H9 (cell line): ENCODE measurements around the gene KDSR. TPM values are rescaled to one million over a fixed set of nuclear protein-coding genes. Genes with fewer than 3 reads are reported as not detected.

ENCODE experiments used
- DNase-seq: peaks from one replicate; pipeline ENCODE4 v3.0.0-alpha.2; 2017
- H2AFZ ChIP-seq: one replicate; pipeline ENCODE4 v1.6.1; 2013; ENCODE audit warnings: mild to moderate bottlenecking, low read length, control low read depth, moderate library complexity
- H2AK5ac ChIP-seq: 2 replicates; pipeline ENCODE4 v1.6.1; 2013; ENCODE audit warnings: low read length, control low read depth, mixed read lengths; ENCODE audit not compliant: insufficient read length
- H2BK120ac ChIP-seq: one replicate; pipeline ENCODE4 v1.6.1; 2013; ENCODE audit warnings: low read depth, mild to moderate bottlenecking, low read length, control low read depth, inconsistent platforms; ENCODE audit not compliant: poor library complexity, severe bottlenecking
- H2BK12ac ChIP-seq: 2 replicates; pipeline ENCODE4 v1.6.1; 2013; ENCODE audit warnings: low read length, control low read depth, mixed read lengths, low read depth; ENCODE audit not compliant: insufficient read length
- H2BK15ac ChIP-seq: 2 replicates; pipeline ENCODE4 v1.6.1; 2013; ENCODE audit warnings: low read depth, low read length, control low read depth
- H2BK20ac ChIP-seq: one replicate; pipeline ENCODE4 v1.6.1; 2013; ENCODE audit warnings: low read depth, mild to moderate bottlenecking, low read length, control low read depth, inconsistent platforms; ENCODE audit not compliant: poor library complexity, severe bottlenecking
- H2BK5ac ChIP-seq: 2 replicates; pipeline ENCODE4 v1.6.1; 2013; ENCODE audit warnings: low read length, control low read depth, mixed read lengths; ENCODE audit not compliant: insufficient read length
- H3K14ac ChIP-seq: 2 replicates; pipeline ENCODE4 v1.6.1; 2013; ENCODE audit warnings: low read length, control low read depth; ENCODE audit not compliant: insufficient read depth
- H3K18ac ChIP-seq: 2 replicates; pipeline ENCODE4 v1.6.1; 2013; ENCODE audit warnings: low read depth, mild to moderate bottlenecking, mixed read lengths, low read length, control low read depth; ENCODE audit not compliant: insufficient read length
- H3K23ac ChIP-seq: 2 replicates; pipeline ENCODE4 v1.6.1; 2013; ENCODE audit warnings: low read length, control low read depth, mixed read lengths, low read depth; ENCODE audit not compliant: insufficient read length
- H3K23me2 ChIP-seq: 2 replicates; pipeline ENCODE4 v1.6.1; 2013; ENCODE audit warnings: low read depth, mild to moderate bottlenecking, mixed read lengths, low read length, control low read depth; ENCODE audit not compliant: insufficient read length, poor library complexity, severe bottlenecking
- H3K27ac ChIP-seq: 2 replicates; pipeline ENCODE4 v1.5.1; 2013; ENCODE audit warnings: low read length, control low read depth, mixed read lengths, low read depth; ENCODE audit not compliant: insufficient read length
- H3K27me3 ChIP-seq: 2 replicates; pipeline ENCODE4 v1.6.1; 2013; ENCODE audit warnings: low read length, control low read depth, inconsistent platforms; ENCODE audit not compliant: insufficient read depth
- H3K4ac ChIP-seq: 2 replicates; pipeline ENCODE4 v1.6.1; 2013; ENCODE audit warnings: low read depth, mild to moderate bottlenecking, control low read depth, inconsistent platforms, low read length, moderate library complexity
- H3K4me1 ChIP-seq: 2 replicates; pipeline ENCODE4 v1.6.1; 2013; ENCODE audit warnings: low read length, control low read depth, inconsistent platforms; ENCODE audit not compliant: insufficient read depth
- H3K4me2 ChIP-seq: 2 replicates; pipeline ENCODE4 v1.6.1; 2013; ENCODE audit warnings: low read length, control low read depth, mixed read lengths; ENCODE audit not compliant: insufficient read length, insufficient read depth
- H3K56ac ChIP-seq: 2 replicates; pipeline ENCODE4 v1.6.1; 2013; ENCODE audit warnings: low read depth, mild to moderate bottlenecking, mixed read lengths, low read length, control low read depth; ENCODE audit not compliant: insufficient read length
- H3K79me1 ChIP-seq: 2 replicates; pipeline ENCODE4 v1.6.1; 2013; ENCODE audit warnings: low read depth, mild to moderate bottlenecking, moderate library complexity, low read length, control low read depth, inconsistent platforms; ENCODE audit not compliant: insufficient read depth, poor library complexity, severe bottlenecking
- H3K79me2 ChIP-seq: 2 replicates; pipeline ENCODE4 v1.6.1; 2013; ENCODE audit warnings: low read length, control low read depth, inconsistent platforms; ENCODE audit not compliant: insufficient read depth
- H3K9ac ChIP-seq: 2 replicates; pipeline ENCODE4 v1.6.1; 2013; ENCODE audit warnings: low read length, control low read depth, mixed read lengths; ENCODE audit not compliant: insufficient read length; ENCODE audit errors: extremely low read depth
- H3K9me3 ChIP-seq: one replicate; pipeline ENCODE4 v1.6.1; 2013; ENCODE audit warnings: low read depth, low read length, inconsistent platforms; ENCODE audit not compliant: control insufficient read depth
- H3T11ph ChIP-seq: one replicate; pipeline ENCODE4 v1.6.1; 2013; ENCODE audit warnings: mild to moderate bottlenecking, low read length, control low read depth, inconsistent platforms
- H4K20me1 ChIP-seq: one replicate; pipeline ENCODE4 v1.6.1; 2013; ENCODE audit not compliant: control insufficient read depth, insufficient read length, insufficient read depth
- H4K5ac ChIP-seq: 2 replicates; pipeline ENCODE4 v1.6.1; 2013; ENCODE audit warnings: low read depth, mild to moderate bottlenecking, mixed read lengths, low read length, control low read depth; ENCODE audit not compliant: insufficient read length
- H4K8ac ChIP-seq: replicated peaks from 2 replicates; pipeline ENCODE4 v1.6.1; 2013; ENCODE audit warnings: low read length, control low read depth, mixed read lengths, low read depth; ENCODE audit not compliant: insufficient read length
- H4K91ac ChIP-seq: 2 replicates; pipeline ENCODE4 v1.6.1; 2013; ENCODE audit warnings: low read depth, mild to moderate bottlenecking, moderate library complexity, mixed read lengths, low read length, control low read depth; ENCODE audit not compliant: insufficient read length
- H3K27ac Mint-ChIP-seq, 3 experiments: 2 replicates in 2 of 3; 3 replicates in 1 of 3; pipeline ENCODE4 v1.8.0; 2020 to 2021; ENCODE audit warnings: mixed read lengths in 3 of 3, mild to moderate bottlenecking in 1 of 3, moderate library complexity in 1 of 3
- H3K27me3 Mint-ChIP-seq: 2 replicates; pipeline ENCODE4 v1.8.0; 2021; ENCODE audit warnings: low read depth, mild to moderate bottlenecking, moderate library complexity, mixed read lengths
- H3K36me3 Mint-ChIP-seq, 3 experiments: 2 replicates in 2 of 3; 3 replicates in 1 of 3; pipeline ENCODE4 v1.8.0; 2020 to 2021; ENCODE audit warnings: low read depth in 3 of 3, mixed read lengths in 3 of 3; ENCODE audit not compliant: insufficient read depth in 1 of 3
- H3K4me1 Mint-ChIP-seq, 2 experiments: 2 replicates each; pipeline ENCODE4 v1.8.0; 2020; ENCODE audit warnings: mixed read lengths in 2 of 2
- H3K4me3 Mint-ChIP-seq, 2 experiments: 2 replicates in 1 of 2; 3 replicates in 1 of 2; pipeline ENCODE4 v1.8.0; 2020 to 2021; ENCODE audit warnings: mild to moderate bottlenecking in 2 of 2, mixed read lengths in 2 of 2, moderate library complexity in 1 of 2
- H3K9me3 Mint-ChIP-seq, 2 experiments: 2 replicates in 1 of 2; 3 replicates in 1 of 2; pipeline ENCODE4 v1.8.0; 2020; ENCODE audit warnings: mild to moderate bottlenecking in 2 of 2, mixed read lengths in 2 of 2, moderate library complexity in 1 of 2
- WGBS: extraction: QIAGEN DNeasy Blood & Tissue Kit; methylation state at CpG from one replicate; pipeline ENCODE4 v1.1.7; 2013; ENCODE audit warnings: missing lambda C conversion rate, low lambda C conversion rate, mixed read lengths; ENCODE audit not compliant: insufficient read length; ENCODE audit errors: extremely low coverage; 5-methylcytosine and 5-hydroxymethylcytosine counted together
- total RNA-seq: library from RNA; stranded (reverse); gene quantifications from 2 replicates; pipeline ENCODE4 v1.2.1, GENCODE V29; 2021
- TF ChIP-seq, protein P1 (sequence below): fragments of 200-600 bp; sonication (generic); conservative IDR thresholded peaks from 3 replicates; pipeline ENCODE4 v1.8.0; 2021; ENCODE audit warnings: antibody characterized with exemption, mild to moderate bottlenecking

The KDSR gene
- total RNA-seq, 1 experiment from 2014 or later, result 58.5 TPM

DNA sequence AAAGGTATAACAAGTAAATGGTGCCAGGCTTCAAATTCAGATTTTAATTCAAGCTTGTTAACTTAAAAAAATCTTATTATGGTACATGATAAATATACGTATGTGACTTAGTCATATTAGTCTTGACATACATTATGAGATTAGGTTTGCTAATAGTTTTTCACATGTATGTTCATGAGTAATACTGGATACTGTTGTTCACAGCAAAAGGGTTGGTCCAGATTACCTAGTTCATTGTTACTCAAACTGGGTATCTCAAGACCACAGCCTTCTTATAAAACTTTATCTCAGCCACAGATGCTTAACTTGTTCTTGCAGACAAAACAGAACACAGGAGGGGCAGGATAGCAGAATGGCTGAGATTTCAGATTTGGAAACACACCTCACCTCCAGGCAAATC lies 28.5 kb upstream of the KDSR start:
- no peaks in the 10 kb centered on the region for H3K4me1 Mint-ChIP-seq
- Histone ChIP-seq H4K8ac (no peak overlapping the region), H2BK5ac (no peak overlapping the region), H4K91ac (no peak overlapping the region), H3K14ac (no peak overlapping the region), H3K4ac (no peak overlapping the region), H3T11ph (no peak overlapping the region), H2AK5ac (no peak overlapping the region), H2BK120ac (no peak overlapping the region), H3K79me1 (no peaks in the 10 kb centered on the region), H3K4me2 (no peak overlapping the region), H3K9me3 (no peaks in the 10 kb centered on the region), H3K18ac (no peak overlapping the region), H4K20me1 (no peaks in the 10 kb centered on the region), H3K79me2 (no peaks in the 10 kb centered on the region), H2BK20ac (no peak overlapping the region), H2AFZ (no peak overlapping the region), H2BK15ac (no peak overlapping the region), H3K56ac (no peak overlapping the region), H2BK12ac (no peak overlapping the region), H3K27ac (no peak overlapping the region), H3K23me2 (no peaks in the 10 kb centered on the region), H3K4me1 (no peaks in the 10 kb centered on the region), H4K5ac (no peak overlapping the region), H3K27me3 (no peaks in the 10 kb centered on the region), H3K9ac (no peak overlapping the region), H3K23ac (no peak overlapping the region)
- TF ChIP-seq, protein P1, sequence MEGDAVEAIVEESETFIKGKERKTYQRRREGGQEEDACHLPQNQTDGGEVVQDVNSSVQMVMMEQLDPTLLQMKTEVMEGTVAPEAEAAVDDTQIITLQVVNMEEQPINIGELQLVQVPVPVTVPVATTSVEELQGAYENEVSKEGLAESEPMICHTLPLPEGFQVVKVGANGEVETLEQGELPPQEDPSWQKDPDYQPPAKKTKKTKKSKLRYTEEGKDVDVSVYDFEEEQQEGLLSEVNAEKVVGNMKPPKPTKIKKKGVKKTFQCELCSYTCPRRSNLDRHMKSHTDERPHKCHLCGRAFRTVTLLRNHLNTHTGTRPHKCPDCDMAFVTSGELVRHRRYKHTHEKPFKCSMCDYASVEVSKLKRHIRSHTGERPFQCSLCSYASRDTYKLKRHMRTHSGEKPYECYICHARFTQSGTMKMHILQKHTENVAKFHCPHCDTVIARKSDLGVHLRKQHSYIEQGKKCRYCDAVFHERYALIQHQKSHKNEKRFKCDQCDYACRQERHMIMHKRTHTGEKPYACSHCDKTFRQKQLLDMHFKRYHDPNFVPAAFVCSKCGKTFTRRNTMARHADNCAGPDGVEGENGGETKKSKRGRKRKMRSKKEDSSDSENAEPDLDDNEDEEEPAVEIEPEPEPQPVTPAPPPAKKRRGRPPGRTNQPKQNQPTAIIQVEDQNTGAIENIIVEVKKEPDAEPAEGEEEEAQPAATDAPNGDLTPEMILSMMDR, result no peak
- no peak for DNase-seq
- H3K27ac Mint-ChIP-seq, result no peak overlapping the region
- peaks cover 8 to 72% (median 48%) of the 10 kb centered on the region in 3 experiments; a peak in 6 of 7 replicates for H3K36me3 Mint-ChIP-seq
- no peak overlapping the region for H3K4me3 Mint-ChIP-seq
- no CpG with 5 or more reads among the region's 1 CpG for WGBS
- no peaks in the 10 kb centered on the region for H3K9me3 Mint-ChIP-seq
- H3K27me3 Mint-ChIP-seq, result no peaks in the 10 kb centered on the region
